ENCODE data around the gene TUBB2B.
A peak's percentile ranks its signal among the peaks of the same experiment; 100 is the strongest.

The TUBB2B gene

DNA sequence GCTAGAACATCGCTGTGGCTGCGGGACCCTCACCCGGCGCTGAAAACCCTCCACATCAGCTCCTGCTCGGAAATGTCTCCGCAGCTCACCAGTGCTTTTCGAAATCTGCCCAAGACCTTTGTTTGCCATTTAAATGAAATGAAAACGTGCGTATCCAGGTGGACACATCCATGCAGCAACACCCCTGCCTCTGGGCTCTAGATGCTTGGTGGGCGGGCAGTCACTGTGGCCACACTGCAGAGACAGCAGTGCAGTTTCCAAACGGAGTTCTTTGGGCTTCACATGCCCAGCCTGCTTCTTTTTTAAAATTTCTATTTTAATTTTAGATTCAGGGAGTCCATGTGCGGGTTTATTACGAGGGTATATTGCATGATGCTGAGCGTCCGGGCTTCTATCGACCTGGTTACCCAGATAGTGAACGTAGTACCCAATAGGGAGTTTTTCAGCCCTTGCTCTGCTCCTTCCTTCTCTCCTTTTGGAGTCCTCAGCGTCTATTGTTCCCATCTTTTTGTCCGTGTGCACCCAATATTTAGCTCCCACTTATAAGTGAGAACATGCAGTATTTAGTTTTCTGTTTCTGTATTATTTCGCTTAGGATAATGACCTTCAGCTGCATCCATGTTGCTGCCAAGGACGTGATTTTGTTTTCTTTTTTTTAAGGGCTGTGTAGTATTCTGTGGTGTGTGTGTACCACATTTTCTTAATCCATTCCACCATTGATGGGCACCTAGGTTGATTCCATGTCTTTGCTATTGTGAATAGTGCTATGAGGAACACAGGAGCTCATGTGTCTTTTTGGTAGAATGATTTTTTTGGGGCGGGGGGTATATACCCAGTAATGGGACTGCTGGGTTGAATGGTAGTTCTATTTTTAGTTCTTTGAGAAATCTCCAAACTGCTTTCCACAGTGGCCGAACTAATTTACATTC, 4.8 kb upstream of the TUBB2B start:
- DNase-seq: no peak

- DNase-seq: no peak
Observed at GRCh38 chr6:3231247-3232016, 4.0 kb upstream of the TUBB2B start.

DNA sequence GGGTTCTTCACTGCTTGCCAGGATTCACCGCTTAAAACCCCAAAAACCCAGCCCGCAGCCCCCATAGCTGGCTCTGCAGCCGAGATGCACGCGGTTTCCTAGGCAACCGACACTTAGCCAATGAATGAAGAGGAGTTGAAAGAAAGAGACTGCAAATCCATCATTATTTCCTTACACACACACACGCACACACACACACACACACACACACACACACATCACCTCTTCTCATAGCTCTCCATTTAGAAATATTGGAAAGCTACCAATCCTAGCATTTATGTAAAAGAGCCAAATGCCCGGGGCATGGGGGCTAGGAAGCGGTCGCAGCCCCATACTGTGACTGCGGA, 3.4 kb upstream of the TUBB2B start:
- DNase-seq: no peak

DNA sequence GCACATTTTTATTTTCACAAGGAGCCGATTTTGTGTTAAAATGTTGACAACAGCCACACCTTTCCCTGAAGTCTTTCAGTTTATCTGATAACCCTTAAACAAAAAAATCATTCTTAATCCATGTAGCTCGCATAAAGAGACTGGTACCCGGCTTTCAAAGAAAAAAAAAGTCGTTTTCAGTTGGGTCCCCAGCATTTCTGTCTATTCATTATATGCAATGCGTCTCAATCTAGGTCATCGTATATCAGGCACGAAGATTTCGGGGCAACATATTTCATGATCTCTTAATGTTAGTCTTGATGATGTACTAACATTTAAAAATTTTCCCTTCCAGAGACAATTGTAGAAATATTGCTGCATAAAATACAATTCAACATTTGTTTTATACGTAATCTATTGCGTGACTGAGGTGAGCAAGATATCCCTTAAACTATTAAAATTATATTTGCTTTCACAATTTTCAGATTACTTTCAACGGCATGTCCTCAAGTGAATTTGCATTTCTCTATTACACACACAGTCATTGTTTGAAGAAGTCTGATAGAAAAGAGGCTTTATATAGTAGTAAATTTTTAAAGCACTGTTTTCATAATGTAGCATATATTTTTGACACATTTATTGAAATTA, 2.9 kb upstream of the TUBB2B start:
- DNase-seq: no peak

DNA sequence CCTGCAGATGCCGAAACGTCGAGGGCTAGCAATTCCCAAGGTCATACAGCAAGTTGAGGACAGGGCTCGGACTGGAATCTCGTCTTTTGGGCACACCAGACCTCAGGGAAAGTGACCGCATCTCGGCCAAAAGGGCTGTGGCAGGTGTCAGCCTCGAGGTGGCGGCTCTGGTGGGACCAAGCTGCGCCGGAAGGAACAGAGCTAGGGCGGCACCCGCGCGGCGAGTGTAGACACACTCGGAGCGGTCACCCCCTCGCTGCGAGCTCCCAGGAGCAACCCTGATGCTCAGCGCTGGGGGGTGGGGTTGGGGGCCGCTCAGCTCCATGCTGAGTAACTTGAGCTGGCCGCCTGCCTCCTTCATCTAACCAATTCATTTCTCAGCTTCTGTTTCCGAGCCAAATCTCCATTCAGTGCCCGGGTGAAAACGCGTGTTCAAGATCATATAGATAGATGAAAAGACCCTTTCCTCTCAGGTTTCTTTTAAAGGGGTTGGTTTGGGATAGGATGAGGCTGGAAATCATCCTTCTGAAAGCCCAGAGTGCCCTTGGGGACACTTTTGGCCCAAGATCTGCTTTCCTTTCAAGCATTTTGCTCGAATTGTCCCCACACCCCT, 2.2 kb upstream of the TUBB2B start:
- no peak for DNase-seq

- peak; percentile 25 for DNase-seq
Observed at GRCh38 chr6:3228771-3229565, 1.5 kb upstream of the TUBB2B start.

- DNase-seq: no peak
Observed at GRCh38 chr6:3228046-3228671, 706 bp upstream of the TUBB2B start.

GRCh38 chr6:3226481-3227362, 731 bp downstream of the TUBB2B start:
- no peak for DNase-seq

GRCh38 chr6:3226042-3226441, 1.4 kb downstream of the TUBB2B start:
- DNase-seq: no peak

GRCh38 chr6:3222506-3223038, 4.9 kb downstream of the TUBB2B start:
- DNase-seq: no peak

- no peak for DNase-seq
Observed at GRCh38 chr6:3221578-3221977, 5.9 kb downstream of the TUBB2B start.

- DNase-seq: no peak
Observed at GRCh38 chr6:3220366-3220765, 7.1 kb downstream of the TUBB2B start.

DNA sequence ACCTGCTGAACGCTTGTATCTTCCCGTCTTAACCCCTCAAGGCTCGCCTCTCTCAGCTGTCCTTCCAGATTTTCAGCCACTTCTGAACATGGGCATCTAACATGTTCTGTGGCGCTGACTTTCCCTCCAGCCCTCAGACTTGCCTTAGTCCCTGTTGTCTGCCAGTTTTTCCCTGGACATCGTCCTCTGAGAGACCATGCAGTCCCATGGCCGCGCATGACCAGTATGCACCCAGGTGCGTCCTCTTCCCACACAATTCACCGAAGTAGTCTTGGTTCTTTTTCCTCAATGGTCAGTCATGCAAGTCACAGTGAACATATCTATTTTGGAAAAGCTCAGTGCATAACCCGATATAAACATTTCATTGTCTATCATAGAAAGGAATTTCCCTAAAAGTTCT, 9.2 kb downstream of the TUBB2B start:
- no peak for DNase-seq

DNA sequence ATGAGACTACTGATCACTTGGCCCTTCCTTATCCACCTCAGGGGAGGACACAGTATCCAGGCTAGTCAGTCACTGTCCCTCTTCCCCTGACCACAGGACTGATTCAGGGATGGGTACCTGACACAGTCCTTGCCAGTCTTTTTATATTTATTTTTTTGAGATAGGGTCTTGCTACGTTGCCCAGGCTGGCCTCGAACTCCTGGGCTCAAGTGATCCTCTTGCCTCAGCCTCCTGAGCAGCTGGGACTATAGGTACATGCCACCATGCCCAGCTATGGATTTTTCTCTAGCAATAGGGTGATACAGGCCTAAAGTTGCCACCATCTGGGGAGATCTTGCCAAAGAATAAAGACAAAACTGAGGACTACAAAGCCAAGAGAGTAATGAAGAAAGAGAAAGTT, 10.2 kb downstream of the TUBB2B start:
- no peak for DNase-seq

- DNase-seq: no peak
Observed at GRCh38 chr6:3214898-3215297, 12.6 kb downstream of the TUBB2B start.

- DNase-seq: no peak
Observed at GRCh38 chr6:3213334-3213695, 14.1 kb downstream of the TUBB2B start.

GRCh38 chr6:3212261-3212660, 15.2 kb downstream of the TUBB2B start:
- no peak for DNase-seq

DNA sequence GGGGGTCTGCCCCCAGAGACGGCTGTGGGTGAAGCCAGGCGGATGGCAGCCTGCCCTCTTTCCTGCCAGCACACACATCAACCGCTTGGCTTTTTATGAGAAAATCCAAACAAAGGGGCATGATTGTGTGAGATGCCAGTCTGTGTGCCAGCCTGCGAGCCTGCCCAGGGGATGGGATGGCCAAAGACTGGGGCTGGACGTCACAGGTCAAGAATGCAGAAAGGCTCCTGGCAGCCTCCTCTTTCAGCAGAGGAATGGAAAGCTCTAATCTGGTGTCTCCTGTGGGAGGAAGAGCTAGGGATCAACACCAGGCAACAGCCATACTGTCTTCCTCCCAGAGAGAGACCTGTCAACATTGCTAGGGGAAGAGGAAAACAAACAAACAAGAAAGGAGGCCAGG, 15.8 kb downstream of the TUBB2B start:
- no peak for DNase-seq

- no peak for DNase-seq
Observed at GRCh38 chr6:3210024-3210610, 17.3 kb downstream of the TUBB2B start.
